IMR-90 (cell line): Measurements from ENCODE around the gene TSKU. TPM values are rescaled to one million over a fixed set of nuclear protein-coding genes. Genes with fewer than 3 reads are reported as not detected.

Experiments
- ATAC-seq: fragments of 200-7000 bp; cut with Tn5 transposase; 2 replicates; pipeline ENCODE4 v1.9.1; 2020; ENCODE audit warnings: low read depth, mild to moderate bottlenecking, moderate library complexity
- BruUV-seq: library from RNA; stranded (reverse); fragments of 400-500 nt; replicated peaks from 2 replicates; lab custom pipeline; 2021; lab: Mats Ljungman, UMichigan
- CTCF ChIA-PET: fragments of 300-600 bp; formaldehyde crosslinking; extraction: SDS; loops from one replicate; lab custom pipeline; 2021; ENCODE audit warnings: antibody characterized with exemption; lab: Yijun Ruan, JAX
- POLR2A ChIA-PET: fragments of 300-600 bp; sonication (Branson Sonifier 250); formaldehyde crosslinking; loops from one replicate; lab custom pipeline; 2022; ENCODE audit warnings: antibody characterized with exemption; ENCODE audit not compliant: unreplicated experiment; lab: Charles Lee
- DNase-seq: peaks from one replicate; pipeline ENCODE4 v3.0.0; 2013
- H2AFZ ChIP-seq: replicated peaks from 2 replicates; pipeline ENCODE3; 2013; ENCODE audit warnings: low read length, mild to moderate bottlenecking; ENCODE audit not compliant: poor library complexity
- H2AK5ac ChIP-seq: 2 replicates; pipeline ENCODE4 v1.6.1; 2013; ENCODE audit warnings: low read depth, low read length, inconsistent platforms
- H2AK9ac ChIP-seq: replicated peaks from 2 replicates; pipeline ENCODE3; 2013; ENCODE audit warnings: mild to moderate bottlenecking, low read depth, low read length, moderate library complexity; ENCODE audit not compliant: poor library complexity
- H2BK120ac ChIP-seq: 2 replicates; pipeline ENCODE4 v1.6.1; 2013; ENCODE audit warnings: low read depth, low read length, inconsistent platforms
- H2BK15ac ChIP-seq: 3 replicates; pipeline ENCODE4 v1.6.1; 2013; ENCODE audit warnings: low read depth, low read length, inconsistent platforms
- H2BK20ac ChIP-seq: 2 replicates; pipeline ENCODE4 v1.6.1; 2013; ENCODE audit warnings: low read depth, mild to moderate bottlenecking, inconsistent platforms, low read length, moderate library complexity
- H2BK5ac ChIP-seq: 2 replicates; pipeline ENCODE4 v1.6.1; 2013; ENCODE audit warnings: mild to moderate bottlenecking, low read depth, low read length, inconsistent platforms; ENCODE audit not compliant: poor library complexity, severe bottlenecking
- H3K14ac ChIP-seq: replicated peaks from 2 replicates; pipeline ENCODE4 v1.6.1; 2013; ENCODE audit warnings: low read depth, low read length, inconsistent platforms
- H3K18ac ChIP-seq: 2 replicates; pipeline ENCODE4 v1.6.1; 2013; ENCODE audit warnings: low read depth, low read length, control low read depth
- H3K23ac ChIP-seq: 2 replicates; pipeline ENCODE4 v1.6.1; 2013; ENCODE audit warnings: low read depth, low read length, inconsistent platforms
- H3K27ac ChIP-seq: 2 replicates; pipeline ENCODE4 v1.5.1; 2013; ENCODE audit warnings: mild to moderate bottlenecking, control low read depth, low read length; ENCODE audit not compliant: insufficient read depth
- H3K27me3 ChIP-seq: 2 replicates; pipeline ENCODE4 v1.6.1; 2013; ENCODE audit warnings: low read length; ENCODE audit not compliant: control insufficient read depth, insufficient read depth
- H3K36me3 ChIP-seq: 2 replicates; pipeline ENCODE4 v1.6.1; 2013; ENCODE audit warnings: low read length, mixed read lengths; ENCODE audit not compliant: control insufficient read depth, insufficient read depth
- H3K4ac ChIP-seq: 2 replicates; pipeline ENCODE4 v1.6.1; 2013; ENCODE audit warnings: low read depth, low read length, inconsistent platforms
- H3K4me1 ChIP-seq: 2 replicates; pipeline ENCODE4 v1.6.1; 2013; ENCODE audit warnings: low read length, mixed read lengths; ENCODE audit not compliant: control insufficient read depth, insufficient read depth
- H3K4me2 ChIP-seq: 2 replicates; pipeline ENCODE4 v1.6.1; 2013; ENCODE audit warnings: low read depth, mild to moderate bottlenecking, control low read depth, low read length, moderate library complexity
- H3K4me3 ChIP-seq: 2 replicates; pipeline ENCODE4 v1.5.1; 2013; ENCODE audit warnings: low read depth, mild to moderate bottlenecking, control low read depth, low read length, moderate library complexity; ENCODE audit not compliant: insufficient read depth
- H3K56ac ChIP-seq: 2 replicates; pipeline ENCODE4 v1.6.1; 2013; ENCODE audit warnings: low read length, inconsistent platforms; ENCODE audit not compliant: insufficient read depth; ENCODE audit errors: extremely low read depth
- H3K79me1 ChIP-seq, 2 experiments: 2 replicates each; pipeline ENCODE4 v1.6.1; 2013; ENCODE audit warnings: low read length in 2 of 2, inconsistent platforms in 1 of 2, low read depth in 1 of 2
- H3K9ac ChIP-seq: 2 replicates; pipeline ENCODE4 v1.6.1; 2013; ENCODE audit warnings: low read depth, low read length, control low read depth
- H3K9me1 ChIP-seq: 2 replicates; pipeline ENCODE4 v1.6.1; 2013; ENCODE audit warnings: low read length, inconsistent platforms; ENCODE audit not compliant: insufficient read depth
- H3K9me3 ChIP-seq: 2 replicates; pipeline ENCODE4 v1.6.1; 2013; ENCODE audit warnings: low read length; ENCODE audit not compliant: control insufficient read depth, insufficient read depth
- H4K20me1 ChIP-seq: 2 replicates; pipeline ENCODE4 v1.6.1; 2013; ENCODE audit warnings: low read length, inconsistent platforms; ENCODE audit not compliant: insufficient read depth
- H4K5ac ChIP-seq: 2 replicates; pipeline ENCODE4 v1.6.1; 2013; ENCODE audit warnings: mild to moderate bottlenecking, low read depth, low read length, control low read depth
- H4K8ac ChIP-seq, 2 experiments: 2 replicates each; pipeline ENCODE4 v1.6.1; 2013; ENCODE audit warnings: low read depth in 2 of 2, low read length in 2 of 2, control low read depth in 1 of 2, inconsistent platforms in 1 of 2
- H4K91ac ChIP-seq: 2 replicates; pipeline ENCODE4 v1.6.1; 2013; ENCODE audit warnings: low read depth, low read length, inconsistent platforms; ENCODE audit not compliant: insufficient read depth
- BHLHE40 ChIP-seq: fragments of 150-350 bp; IDR thresholded peaks from 2 replicates; pipeline ENCODE4 v1.6.1; 2016; ENCODE audit warnings: mild to moderate bottlenecking, low read depth, low read length
- ELK1 ChIP-seq: fragments of 150-350 bp; IDR thresholded peaks from 2 replicates; pipeline ENCODE4 v1.6.1; 2016; ENCODE audit warnings: low read depth, mild to moderate bottlenecking, low read length, moderate library complexity, borderline replicate concordance
- MAFK ChIP-seq: IDR thresholded peaks from 2 replicates; pipeline ENCODE4 v1.6.1; 2012; ENCODE audit warnings: low read depth, low read length, improper control_type of control experiment
- MAZ ChIP-seq: IDR thresholded peaks from 2 replicates; pipeline ENCODE4 v1.6.1; 2012; ENCODE audit warnings: low read depth, mild to moderate bottlenecking, low read length, improper control_type of control experiment, moderate library complexity, borderline replicate concordance
- MXI1 ChIP-seq: IDR thresholded peaks from 2 replicates; pipeline ENCODE4 v1.6.1; 2012; ENCODE audit warnings: low read depth, mild to moderate bottlenecking, low read length, moderate library complexity, borderline replicate concordance
- USF2 ChIP-seq: fragments of 150-350 bp; IDR thresholded peaks from 2 replicates; pipeline ENCODE4 v1.6.1; 2017; ENCODE audit warnings: mild to moderate bottlenecking, antibody characterized with exemption, low read length, low read depth
- WGBS, 2 experiments: methylation state at CpG; one replicate each; pipeline versions ENCODE4 v1.1.5 to v1.1.7; 2013; ENCODE audit warnings: missing lambda C conversion rate in 2 of 2; ENCODE audit not compliant: insufficient read length in 1 of 2; ENCODE audit errors: extremely low coverage in 2 of 2; 5-methylcytosine and 5-hydroxymethylcytosine counted together
- dilution Hi-C: fragments of 300-500 bp; cut with HindIII; formaldehyde crosslinking; loops from one replicate; pipeline ENCODE4 v1.14.3; 2018; ENCODE audit warnings: low sequenced_read_pairs; ENCODE audit not compliant: unreplicated experiment
- in situ Hi-C: fragments of 300-500 bp; cut with MboI; formaldehyde crosslinking; loops from 3 replicates; pipeline ENCODE4 v1.14.3; 2019; ENCODE audit warnings: low sequenced_read_pairs, inconsistent platforms, mixed read lengths
- intact Hi-C: fragments of 100-400 bp; cut with micrococcal nuclease; formaldehyde crosslinking; loops from 2 replicates; pipeline ENCODE4 v1.10.0; 2022
- polyA plus RNA-seq, 3 experiments: library from polyadenylated mRNA; depleted of rRNA; stranded (reverse); fragments of >200 nt; gene quantifications; 2 replicates each; pipeline ENCODE4 v1.2.3, GENCODE V29; 2012; ENCODE audit warnings: low replicate concordance in 1 of 3
- total RNA-seq: library from RNA; depleted of rRNA; stranded (reverse); fragments of >200 nt; gene quantifications from 2 replicates; pipeline ENCODE4 v1.2.3, GENCODE V29; 2012
- TF ChIP-seq, protein P1 (sequence below): conservative IDR thresholded peaks from 2 replicates; pipeline ENCODE4 v1.5.1; 2012; ENCODE audit warnings: mild to moderate bottlenecking, low read depth, low read length, improper control_type of control experiment

The TSKU gene
- total and polyA plus RNA-seq, 2 of the 4 experiments (the other 2 are of a cell fraction), result 6.8 to 26.6 TPM

DNA sequence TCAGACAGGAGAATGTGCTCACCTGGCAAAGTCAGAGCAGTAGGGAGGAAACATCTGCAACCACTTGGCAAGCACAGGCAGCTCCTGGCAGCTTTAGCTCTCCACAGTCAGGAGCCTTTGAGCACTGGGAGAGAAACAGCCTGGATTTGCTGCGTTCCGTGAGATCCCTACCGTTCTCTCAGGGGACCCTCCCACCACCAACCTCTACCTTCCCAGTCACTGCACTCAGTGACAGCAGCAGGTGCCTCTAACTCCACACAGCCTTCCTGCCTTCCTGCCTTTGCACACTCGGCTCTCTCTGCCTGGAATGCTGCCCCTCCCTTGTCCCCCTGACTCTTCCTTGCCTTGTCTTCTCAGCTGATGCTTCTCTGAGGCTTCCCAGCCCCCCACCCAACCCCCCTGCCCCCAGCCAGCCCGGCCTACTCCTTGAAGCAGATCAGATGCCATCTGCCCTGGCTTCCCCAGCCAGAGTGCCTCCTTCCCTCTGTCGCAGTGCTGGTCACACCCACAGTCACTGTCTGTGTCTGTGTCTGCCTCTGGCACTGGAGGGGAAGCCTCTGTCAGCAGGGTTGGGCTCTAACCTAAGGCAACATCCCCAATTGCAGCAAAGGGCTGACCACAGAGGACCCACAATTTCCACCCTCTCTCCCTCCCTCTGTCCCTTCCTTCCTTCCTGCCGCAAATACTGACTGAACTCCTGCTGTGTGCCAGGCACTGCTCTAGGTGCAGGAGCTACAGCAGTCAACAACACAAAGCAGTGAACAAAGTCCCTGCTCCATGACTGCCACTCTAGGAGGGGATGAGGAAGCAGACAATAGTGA is 14.9 kb upstream of the TSKU start:
- Histone ChIP-seq H4K5ac (0 out of 2 replicates have a peak overlapping the region, but pooled peaks have one; percentile 1), H3K27me3 (0 out of 2 replicates have a peak, but pooled peaks cover 1% of the 10 kb centered on the region), H3K14ac (no peak overlapping the region), H3K56ac (no peak overlapping the region), H2BK5ac (peak overlapping the region; percentile 17), H3K9me1 (peaks cover 32% of the 10 kb centered on the region), H3K9me3 (no peaks in the 10 kb centered on the region), H4K8ac (peak overlapping the region; percentile 11 to 44; a peak in 3 of 4 replicates), H3K4me3 (no peak overlapping the region), H2AFZ (peak overlapping the region; percentile 8), H2BK20ac (peak overlapping the region; percentile 61), H3K4me1 (peaks cover 54% of the 10 kb centered on the region), H3K18ac (peak overlapping the region; percentile 17), H3K79me1 (no peaks in the 10 kb centered on the region), H2BK120ac (peak overlapping the region; percentile 72), H4K20me1 (peaks cover 7% of the 10 kb centered on the region; the same call in 1 of the 2 replicates), H2AK5ac (peak overlapping the region; percentile 91), H3K4ac (peak overlapping the region; percentile 82), H3K9ac (no peak overlapping the region), H3K36me3 (no peaks in the 10 kb centered on the region), H4K91ac (peak overlapping the region; percentile 93), H2AK9ac (no peak overlapping the region), H2BK15ac (peak overlapping the region; percentile 47; the same call in 2 of the 3 replicates), H3K23ac (no peak overlapping the region; the same call in 1 of the 2 replicates), H3K27ac (no peak overlapping the region), H3K4me2 (no peak overlapping the region)
- in situ Hi-C loops, result no loop called here
- ChIA-PET POLR2A (no interaction called here), CTCF (no interaction called here)
- 24% methylated on average over 2 of the region's 7 CpGs; no CpG with 5 or more reads in 1 of the 2 experiments for WGBS, 2 experiments
- dilution Hi-C loops, result no loop called here
- intact Hi-C loops, result no loop called here
- DNase-seq, result no peak
- TF ChIP-seq ELK1 (no peak), MAFK (no peak), BHLHE40 (no peak), MXI1 (no peak), MAZ (no peak), USF2 (no peak)
- TF ChIP-seq, protein P1, sequence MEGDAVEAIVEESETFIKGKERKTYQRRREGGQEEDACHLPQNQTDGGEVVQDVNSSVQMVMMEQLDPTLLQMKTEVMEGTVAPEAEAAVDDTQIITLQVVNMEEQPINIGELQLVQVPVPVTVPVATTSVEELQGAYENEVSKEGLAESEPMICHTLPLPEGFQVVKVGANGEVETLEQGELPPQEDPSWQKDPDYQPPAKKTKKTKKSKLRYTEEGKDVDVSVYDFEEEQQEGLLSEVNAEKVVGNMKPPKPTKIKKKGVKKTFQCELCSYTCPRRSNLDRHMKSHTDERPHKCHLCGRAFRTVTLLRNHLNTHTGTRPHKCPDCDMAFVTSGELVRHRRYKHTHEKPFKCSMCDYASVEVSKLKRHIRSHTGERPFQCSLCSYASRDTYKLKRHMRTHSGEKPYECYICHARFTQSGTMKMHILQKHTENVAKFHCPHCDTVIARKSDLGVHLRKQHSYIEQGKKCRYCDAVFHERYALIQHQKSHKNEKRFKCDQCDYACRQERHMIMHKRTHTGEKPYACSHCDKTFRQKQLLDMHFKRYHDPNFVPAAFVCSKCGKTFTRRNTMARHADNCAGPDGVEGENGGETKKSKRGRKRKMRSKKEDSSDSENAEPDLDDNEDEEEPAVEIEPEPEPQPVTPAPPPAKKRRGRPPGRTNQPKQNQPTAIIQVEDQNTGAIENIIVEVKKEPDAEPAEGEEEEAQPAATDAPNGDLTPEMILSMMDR, result no peak
- ATAC-seq, result no peak
- BruUV-seq, result no TSS peak
